HG02610 (cell line): ENCODE measurements around the gene TMEM244.
"Not testable (repeated sequence)": the region's sequence is repeated elsewhere in the genome, so short reads cannot be mapped to it uniquely, and the experiment has no call there.

Experiments
- ATAC-seq: cut with Tn5 transposase; IDR thresholded peaks from one replicate; pipeline ENCODE4 v1.9.1; 2021; ENCODE audit warnings: mild to moderate bottlenecking, moderate library complexity; ENCODE audit not compliant: unreplicated experiment

Gene TMEM244

DNA sequence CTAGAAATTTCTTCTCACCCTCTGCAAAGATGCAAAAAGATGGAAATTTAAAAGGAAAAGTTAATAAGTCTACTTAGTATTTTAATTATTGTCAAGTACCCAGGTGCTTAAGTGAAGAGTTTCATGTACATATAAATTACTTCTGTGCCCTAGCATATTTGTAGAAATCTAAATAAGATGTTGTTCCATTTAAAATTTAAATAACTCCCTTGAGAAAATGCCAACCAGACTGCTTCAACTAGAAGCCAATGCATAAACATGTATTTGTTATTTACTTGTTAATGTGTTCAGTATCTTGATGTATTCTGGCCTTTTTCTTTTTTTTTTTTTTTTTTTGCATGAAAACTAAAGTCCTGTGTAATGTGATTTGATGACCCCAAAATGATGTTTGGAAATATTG lies 6.3 kb upstream of the TMEM244 start:
- ATAC-seq: no peak

DNA sequence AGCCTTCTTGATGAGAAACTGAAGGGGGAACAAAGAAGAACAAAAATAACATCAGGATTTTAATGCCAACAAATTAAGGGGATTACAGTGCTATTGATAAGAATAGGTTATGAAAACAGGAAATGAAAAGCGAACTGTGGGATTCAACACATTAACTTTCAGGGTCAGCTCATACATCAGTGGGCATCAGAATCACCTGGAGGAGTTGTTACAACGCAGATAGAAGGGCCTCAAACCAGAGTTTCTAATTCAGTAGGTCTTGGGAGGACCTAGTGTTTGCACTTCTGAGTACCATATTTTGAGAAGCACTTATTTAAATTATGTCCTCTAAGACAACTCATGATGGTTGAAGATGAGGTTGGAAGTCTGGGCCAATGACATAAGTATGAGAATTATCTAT lies 5.6 kb upstream of the TMEM244 start:
- no peak for ATAC-seq

DNA sequence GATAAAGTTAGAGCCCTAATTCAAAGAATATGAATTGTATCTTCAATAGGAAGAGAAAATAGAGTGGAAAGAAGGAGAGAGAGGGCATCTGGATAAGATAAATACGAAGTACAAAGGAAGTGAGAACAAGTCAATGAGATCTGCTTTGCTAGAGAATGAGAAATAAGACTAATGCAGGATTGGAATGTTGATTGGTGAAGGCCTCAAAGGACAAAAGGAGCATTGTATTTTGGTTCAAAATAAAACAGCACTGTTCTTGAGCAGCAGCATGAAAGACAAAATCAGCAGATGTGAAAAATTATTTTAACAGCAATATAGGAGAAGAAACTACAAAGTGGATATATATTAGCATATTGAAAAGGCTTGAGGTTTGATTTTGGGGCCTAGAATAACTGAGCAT lies 5.1 kb upstream of the TMEM244 start:
- ATAC-seq: no peak

DNA sequence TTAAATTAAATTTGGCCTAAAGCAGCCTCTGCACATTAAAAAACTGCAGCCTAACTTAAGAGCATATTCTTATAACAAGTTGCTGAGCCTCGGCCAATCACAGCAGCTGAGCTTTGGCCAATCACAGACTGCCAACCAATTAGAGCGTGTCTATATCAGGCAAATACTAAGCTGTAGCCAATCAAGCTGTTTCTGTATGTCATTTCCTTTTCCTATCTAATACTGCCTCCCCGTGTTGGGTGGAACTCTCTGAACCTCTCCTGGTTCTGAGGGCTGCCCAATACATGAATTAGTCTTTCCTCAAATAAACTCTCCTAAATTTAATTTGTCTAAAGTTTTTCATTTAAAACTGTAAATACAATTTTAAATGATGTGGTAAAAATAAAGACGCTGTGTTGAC lies 3.9 kb upstream of the TMEM244 start:
- ATAC-seq: no peak

DNA sequence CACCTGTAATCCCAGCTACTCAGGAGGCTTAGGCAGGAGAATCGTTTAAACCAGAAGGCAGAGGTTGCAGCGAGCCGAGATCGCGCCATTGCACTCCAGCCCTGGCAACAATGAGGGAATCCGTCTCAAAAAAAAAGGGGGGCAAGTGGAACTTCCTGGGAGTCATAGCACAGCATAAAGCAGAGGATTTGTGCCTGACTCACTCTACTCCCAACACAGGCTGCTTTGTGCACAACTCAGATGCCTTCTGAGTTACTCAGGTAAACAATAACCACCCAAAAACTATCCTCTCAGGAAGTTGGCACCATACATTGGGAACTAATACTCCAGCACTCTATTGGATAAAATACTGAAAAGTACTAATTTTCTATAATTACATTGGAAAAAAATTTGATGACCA lies 2.5 kb upstream of the TMEM244 start:
- ATAC-seq: no peak

DNA sequence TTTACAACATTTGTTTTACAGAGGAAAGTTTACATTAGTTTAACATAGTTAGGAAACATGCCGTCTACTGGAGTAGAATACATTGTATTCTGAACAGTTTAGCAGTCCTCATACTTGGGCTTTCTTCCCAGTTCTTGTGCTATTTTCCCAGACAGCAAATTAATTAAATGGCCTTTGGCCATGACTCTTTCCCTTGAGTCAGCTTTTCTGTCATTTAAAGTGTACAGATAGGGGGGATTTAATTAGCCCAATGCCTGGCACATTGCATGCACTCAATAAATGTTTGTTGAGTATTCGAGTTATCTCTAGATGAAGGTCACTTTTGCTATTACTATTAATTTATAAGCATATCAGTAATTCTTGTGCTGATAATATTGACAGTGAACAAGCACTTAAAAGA lies 1.6 kb downstream of the TMEM244 start:
- ATAC-seq: no peak

DNA sequence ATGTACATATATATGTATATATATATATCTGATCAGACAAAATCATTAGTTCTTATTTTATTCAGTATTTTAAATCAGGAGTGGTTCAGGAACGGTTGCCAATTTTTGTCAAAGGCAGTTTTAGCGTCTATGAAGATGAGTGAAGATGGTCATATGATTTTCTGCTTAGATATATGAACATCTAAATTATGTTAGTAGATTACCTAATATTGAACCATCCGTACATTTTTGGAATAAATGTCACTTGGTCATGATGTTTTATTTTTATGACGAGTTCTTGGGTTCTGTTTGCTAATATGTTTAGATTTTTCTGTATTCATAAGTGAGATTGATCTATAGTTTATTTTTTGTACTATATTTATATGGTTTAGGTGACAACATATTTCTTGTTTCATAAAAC lies 3.3 kb downstream of the TMEM244 start:
- no peak for ATAC-seq

DNA sequence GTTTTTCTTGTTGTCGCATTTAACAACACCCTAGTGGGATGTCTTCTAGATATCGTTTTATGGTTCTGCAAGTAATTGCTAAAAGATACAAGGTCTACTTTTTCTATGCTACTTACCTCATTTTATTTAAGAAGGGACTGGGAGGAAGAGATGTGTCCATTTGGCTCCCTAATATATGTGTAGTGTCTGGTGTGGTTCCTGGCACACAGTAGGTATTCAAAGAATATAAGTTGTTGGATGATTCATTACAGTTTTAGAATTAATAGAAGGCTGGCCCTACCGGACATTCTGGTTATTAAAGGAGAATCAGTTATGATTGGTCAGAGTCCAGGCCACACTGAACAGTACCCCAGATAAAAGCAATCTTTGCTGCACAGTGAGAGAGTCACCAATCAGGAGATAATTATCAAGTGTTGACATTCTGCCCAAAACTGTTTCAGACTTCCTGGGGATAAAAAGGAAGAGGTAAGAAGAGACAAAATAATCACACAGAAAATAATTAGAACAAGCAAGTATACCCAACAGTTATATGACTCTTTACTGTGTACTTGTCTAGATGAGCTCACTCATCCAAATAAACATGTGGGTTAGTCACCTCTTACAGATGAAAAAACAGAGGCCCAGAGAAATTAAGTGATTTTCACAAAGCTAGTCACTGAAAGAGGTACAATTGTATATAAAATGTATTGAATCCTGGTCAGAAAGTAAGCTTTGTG lies 7.0 kb downstream of the TMEM244 start:
- ATAC-seq: no peak

DNA sequence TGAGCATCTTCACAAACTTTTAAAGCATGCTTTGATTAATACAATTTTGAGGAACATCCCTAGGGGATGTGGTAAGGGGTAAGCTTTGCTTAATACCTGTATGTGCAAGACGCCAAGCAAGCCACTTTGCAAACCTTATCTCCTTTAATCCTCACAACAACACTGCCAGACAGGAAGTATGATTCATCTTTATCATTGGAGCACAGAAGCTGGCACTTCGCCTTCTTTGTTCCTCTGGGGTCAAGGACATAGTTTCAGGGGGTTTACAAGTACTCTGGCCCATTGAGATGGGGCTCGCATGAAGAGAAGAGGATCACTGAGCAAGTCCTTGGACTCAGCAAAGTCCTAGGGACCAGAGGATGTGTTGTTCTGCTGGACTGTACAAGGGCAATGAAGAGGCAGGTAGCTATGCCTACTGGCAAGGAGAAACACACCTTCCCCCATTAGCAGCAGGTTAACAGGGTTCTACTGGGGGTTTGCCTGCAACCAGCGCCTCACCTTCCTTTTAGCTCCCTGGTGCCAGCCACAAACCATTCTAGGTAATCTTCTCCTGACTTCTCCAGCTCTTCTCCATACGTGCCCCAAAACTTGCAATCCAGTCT lies 8.8 kb downstream of the TMEM244 start:
- ATAC-seq: no peak

DNA sequence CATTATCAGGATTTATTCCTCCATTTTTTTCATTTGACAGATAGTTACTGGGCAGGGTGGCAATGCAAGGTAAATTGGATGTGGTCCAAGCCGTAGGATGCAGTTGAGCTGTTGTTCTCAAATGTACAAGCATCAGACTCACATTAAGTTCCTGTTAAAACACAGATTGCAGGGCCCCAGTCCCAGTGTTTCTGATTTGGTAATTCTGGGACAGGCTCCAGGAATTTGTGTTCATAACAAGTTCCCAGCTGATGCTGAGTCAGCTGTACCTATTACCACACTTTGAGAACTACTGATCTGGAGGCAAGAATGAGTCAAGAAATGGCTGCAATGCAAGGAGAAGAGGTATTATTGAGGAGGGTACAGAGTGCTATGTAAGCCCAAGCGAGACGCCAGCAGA lies 11.7 kb downstream of the TMEM244 start:
- ATAC-seq: no peak

DNA sequence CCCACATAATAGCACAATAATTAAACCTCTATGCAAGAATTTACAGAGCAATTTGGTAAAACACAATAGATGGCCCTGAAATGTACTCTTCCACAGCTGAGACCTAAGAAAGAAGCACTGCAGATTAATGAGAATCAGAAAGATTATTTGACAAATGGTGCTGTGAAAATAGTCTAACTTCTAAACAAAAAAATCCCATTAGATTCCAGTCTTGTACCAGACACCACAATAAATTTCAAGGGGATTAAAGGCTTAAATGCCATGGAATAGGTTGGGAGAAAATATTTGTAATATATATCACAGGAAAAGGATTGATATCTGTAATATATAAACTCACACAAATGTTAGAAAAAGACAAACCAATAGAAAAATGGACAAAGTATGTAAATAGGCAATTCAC lies 14.4 kb downstream of the TMEM244 start:
- no peak for ATAC-seq

DNA sequence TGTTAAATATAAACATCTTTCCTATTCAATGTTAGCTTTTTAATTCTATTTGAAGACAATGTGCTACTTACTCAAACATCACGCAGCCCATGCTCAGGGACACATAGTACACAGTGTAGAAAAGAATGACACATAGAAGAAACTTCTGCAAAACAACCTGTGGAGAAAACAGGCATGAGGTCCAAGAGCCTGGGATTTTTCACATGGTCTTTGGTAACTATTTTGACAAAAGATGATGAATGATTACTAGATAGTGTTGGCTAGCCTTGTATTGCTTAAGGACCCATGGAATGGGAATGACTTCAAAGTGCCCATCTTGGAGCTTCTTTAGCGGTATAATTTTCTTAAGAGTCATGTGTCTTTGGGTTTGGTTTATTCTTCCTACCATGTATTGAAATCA lies 15.4 kb downstream of the TMEM244 start:
- ATAC-seq: no peak

DNA sequence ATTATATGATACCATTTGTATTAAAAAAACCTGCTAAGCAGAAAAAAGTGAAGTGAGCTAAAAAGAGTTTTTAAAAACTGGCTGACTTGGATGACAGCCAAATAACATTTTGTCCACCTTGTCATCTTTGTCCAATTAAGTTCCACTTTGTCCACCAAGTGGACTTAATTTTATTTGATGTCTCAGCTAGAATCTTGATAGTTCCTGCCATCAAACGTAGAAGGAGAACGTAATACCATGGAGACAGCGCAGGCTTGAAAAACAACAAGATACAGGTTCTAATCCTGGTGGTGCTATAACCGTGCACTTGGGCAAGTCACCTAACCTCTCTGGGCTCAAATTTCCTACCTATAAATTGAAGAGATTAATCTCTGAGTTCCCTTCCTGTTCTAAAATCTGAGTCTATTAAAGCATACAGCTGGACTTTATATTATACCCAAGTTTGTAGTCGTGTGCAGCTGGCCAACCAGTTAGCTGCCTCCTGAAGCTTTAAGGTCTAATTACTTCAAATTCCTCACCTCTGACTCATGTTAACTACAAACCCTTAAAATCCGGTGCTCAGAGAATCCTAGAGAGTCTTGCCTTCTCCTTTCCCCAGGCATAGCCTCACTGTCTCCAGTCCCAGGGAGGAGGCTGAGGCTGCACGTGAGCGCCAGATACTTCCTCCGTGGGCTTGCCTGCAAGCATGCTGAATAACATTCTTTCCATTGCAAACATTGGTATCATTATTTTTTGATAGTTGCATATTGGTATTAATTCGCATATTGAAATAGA lies 16.8 kb downstream of the TMEM244 start:
- ATAC-seq: no peak

DNA sequence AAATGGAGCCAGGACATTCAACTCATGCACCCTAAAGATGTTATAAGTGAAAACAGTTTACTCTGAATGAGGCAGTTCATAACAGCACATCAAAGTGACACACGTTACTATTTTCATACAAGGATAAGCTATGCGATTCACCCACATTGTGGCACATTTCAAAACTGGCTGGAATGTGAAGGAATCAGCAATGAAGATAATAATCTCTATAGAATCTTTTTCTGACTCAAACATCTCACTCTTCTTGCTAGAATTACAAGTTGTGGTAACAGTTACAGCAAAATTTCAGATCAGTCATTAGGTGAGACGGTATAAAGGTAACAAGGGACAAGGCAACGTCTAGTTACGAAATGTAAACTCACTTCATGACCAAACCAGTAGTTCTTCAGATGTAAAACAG lies 17.5 kb downstream of the TMEM244 start:
- no peak for ATAC-seq

DNA sequence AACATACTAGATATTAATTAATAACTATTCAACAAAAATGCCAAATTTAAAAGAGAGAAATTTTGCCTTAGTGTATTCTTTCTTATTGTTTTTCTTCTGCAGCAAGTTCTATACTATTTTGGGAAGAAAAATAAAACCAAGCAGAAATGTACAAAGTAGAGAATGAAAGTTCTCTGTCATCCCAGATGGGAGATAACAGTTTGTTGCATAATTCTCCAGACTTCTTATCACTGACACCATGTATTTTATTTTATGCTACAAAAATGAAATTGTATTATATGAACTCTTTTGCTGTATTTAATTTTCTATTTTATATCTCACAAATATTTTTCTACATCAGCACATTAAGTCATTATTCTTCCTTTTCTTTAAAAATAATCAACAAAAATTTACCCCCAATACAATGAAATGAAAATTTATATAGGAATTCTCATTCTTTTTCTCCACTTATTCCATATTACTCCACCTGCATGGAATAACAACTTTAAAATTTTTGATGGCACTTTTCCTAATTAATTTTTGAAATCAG lies 18.2 kb downstream of the TMEM244 start:
- ATAC-seq: no peak

DNA sequence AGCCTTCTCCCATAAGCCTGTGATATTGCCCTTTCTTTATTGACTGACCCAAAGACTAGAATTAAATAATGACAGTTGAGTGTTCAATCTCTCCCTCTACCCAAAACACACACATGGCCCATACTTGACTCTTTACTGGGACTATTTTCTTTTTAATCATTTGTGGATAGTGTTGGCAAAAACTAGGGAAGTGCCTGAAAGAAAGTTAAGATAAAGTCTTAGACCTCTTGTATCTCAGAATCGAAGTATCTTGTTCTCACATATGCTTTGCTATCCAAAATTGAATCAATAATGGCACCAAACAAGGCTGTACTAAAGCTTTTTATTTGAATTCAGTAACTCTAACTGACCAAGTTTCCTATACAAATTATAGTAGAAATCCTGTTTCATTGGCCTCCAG lies 19.0 kb downstream of the TMEM244 start:
- ATAC-seq: no peak

DNA sequence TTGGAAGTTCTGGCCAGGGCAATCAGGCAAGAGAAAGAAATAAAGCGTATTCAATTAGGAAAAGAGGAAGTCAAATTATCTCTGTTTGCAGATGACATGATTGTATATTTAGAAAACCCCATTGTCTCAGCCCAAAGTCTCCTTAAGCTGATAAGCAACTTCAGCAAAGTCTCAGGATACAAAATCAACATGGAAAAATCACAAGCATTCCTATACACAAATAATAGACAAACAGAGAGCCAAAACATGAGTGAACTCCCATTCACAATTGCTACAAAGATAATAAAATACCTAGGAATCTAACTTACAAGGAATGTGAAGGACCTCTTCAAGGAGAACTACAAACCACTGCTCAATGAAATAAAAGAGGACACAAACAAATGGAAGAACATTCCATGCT lies 21.6 kb downstream of the TMEM244 start:
- not testable (repeated sequence) for ATAC-seq

DNA sequence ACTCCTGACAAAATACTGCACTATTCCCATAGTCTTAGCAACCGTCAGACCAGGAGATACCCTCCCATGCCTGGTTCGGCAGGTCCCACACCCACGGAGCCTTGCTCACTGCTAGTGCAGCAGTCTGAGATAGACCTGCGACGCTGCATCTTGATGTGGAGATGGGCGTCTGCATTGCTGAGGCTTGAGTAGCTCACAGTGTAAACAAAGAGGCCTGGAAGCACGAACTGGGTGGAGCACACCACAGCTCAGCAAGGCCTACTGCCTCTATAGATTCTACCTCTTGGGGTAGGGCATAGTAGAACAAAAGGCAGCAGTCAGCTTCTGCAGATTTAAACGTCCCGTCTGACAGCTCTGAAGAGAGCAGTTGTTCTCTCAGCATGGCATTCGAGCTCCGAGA lies 25.4 kb downstream of the TMEM244 start:
- ATAC-seq: no peak

DNA sequence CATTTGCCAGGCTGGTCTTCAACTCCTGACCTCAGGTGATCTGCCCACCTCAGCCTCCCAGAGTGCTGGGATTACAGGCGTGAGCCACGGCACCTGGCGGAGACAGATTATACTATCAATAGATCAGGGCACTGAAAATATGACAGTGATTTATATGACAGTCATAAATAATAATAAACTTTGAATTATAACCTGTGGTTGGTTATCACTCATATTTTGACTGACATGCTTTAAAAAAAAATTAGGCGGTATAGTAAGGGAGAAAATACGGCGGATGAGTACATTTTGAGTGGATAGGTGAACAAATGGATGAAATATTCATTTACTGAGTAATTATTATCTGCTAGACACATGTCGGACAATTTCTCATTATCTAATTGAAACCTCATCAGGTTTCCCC lies 28.8 kb downstream of the TMEM244 start:
- no peak for ATAC-seq

DNA sequence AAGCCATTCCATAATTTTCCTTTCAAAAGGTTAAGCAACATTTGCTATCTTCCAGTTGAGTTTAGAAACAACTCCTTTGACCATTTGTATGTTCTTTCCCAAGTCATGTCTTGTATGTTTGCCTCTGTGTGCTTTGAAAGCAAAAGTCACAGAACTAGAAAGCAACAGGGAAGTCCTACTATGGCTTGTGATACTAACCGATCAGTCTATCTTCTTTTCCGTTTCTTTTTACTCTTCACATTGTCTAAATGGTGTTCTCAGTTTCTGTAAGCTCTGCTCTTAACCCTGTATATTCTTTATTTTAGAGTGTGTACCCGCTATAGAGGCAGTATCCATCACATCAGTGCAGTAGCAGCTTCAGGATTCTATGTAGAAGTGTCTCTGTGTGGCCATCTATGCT lies 32.9 kb downstream of the TMEM244 start:
- no peak for ATAC-seq

DNA sequence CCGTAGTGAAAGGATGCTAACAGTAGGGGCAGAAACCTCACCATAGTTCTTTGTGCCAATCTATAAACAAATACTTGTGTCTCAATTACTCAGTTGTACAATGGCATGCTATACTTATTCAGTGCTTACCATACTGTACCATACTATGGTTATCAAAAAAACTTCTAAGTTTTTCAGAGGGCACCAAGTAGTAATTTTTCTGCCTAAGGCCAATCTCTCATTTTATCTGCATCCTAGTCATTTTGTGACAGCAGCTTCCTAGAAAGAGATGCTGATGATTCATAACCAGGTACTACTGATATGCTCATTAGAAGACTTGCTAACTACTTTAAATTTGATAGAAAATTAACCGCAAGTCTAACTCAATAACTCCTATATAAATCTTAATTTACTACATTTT lies 42.9 kb downstream of the TMEM244 start:
- ATAC-seq: no peak

DNA sequence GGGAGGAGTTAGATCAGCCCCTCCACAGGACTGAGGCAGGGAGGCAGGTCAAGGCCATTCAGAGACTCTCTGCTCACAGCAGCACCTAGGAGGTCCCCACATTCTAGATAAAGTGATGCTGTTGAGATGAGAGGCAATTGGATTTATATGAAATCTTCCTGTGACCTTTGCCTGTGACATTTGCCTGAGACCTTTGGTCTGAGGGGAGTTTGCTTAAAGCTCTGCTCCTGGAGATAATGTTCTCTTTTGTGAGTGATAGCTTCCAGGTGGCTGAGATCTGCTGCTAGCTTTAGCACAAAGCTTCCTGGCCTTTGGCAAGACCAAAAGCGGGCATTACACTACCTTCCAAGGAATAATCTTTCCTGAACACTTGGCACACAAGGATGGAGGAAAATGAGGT lies 43.3 kb downstream of the TMEM244 start:
- no peak for ATAC-seq
